ENCODE data around the gene TCEAL2.
"Not testable (repeated sequence)": the region's sequence is repeated elsewhere in the genome, so short reads cannot be mapped to it uniquely, and the experiment has no call there.

DNA sequence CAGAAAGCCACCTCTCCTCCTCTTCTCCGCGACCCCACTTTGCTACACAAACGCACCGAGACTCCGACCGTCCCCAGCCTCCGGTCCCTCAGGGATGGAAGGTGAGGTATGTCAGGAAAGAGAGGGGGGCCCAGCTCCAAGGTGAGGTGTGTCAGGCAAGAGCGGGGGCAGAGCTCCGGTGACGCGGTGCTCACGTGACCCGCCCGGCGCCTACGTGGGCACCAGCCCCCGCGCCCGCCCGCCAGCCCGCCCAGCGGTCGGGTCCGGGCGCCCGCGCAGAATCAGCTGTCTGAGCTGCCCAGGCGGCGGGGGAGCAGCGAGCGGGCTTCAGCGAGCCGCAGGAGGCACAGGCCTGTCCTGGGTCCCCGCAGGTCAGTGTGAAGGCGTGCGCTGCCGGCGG is at the start of gene TCEAL2:
- TF ChIP-seq, protein P1, sequence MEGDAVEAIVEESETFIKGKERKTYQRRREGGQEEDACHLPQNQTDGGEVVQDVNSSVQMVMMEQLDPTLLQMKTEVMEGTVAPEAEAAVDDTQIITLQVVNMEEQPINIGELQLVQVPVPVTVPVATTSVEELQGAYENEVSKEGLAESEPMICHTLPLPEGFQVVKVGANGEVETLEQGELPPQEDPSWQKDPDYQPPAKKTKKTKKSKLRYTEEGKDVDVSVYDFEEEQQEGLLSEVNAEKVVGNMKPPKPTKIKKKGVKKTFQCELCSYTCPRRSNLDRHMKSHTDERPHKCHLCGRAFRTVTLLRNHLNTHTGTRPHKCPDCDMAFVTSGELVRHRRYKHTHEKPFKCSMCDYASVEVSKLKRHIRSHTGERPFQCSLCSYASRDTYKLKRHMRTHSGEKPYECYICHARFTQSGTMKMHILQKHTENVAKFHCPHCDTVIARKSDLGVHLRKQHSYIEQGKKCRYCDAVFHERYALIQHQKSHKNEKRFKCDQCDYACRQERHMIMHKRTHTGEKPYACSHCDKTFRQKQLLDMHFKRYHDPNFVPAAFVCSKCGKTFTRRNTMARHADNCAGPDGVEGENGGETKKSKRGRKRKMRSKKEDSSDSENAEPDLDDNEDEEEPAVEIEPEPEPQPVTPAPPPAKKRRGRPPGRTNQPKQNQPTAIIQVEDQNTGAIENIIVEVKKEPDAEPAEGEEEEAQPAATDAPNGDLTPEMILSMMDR (IDR thresholded peaks at IDR 0.05; ENCODE audit: insufficient read depth, low read length): not testable (repeated sequence)
- TF ChIP-seq REST (IDR thresholded peaks at IDR 0.05; ENCODE audit: insufficient replicate concordance, low read depth); POLR2AphosphoS5 (IDR thresholded peaks at IDR 0.05; ENCODE audit: low read depth): not testable (repeated sequence)

Measured in HL-60 (cell line).